ENCODE measurements around the gene TENM4. TPM values are rescaled to one million over a fixed set of nuclear protein-coding genes. Genes with fewer than 3 reads are reported as not detected.

TENM4 gene
- polyA plus RNA-seq, 4 donors = 19.1 to 29.5 (median 22.3) TPM

DNA sequence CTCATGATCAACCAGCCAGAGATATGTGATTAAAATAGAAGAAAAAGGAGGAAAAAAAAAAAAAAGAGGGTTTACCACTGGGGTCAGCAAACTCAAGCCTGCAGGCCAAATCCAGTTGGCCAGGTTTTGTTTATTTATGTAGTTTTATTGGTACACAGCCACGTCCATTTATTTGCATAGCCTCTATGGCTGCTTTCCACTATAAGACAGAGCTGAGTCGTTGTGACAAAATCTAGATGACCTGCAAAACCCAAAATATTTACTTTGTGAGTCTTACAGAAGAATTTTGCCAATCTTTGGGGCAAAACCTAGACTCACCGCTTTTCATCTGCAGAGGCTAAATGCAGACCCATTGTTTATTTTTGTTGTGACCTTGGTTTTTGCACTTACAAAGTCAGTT is 87.1 kb downstream of the TENM4 start:
- DNase-seq (ENCODE audit: low read depth in 4 of 4, low spot score in 2 of 4) = no peak

DNA sequence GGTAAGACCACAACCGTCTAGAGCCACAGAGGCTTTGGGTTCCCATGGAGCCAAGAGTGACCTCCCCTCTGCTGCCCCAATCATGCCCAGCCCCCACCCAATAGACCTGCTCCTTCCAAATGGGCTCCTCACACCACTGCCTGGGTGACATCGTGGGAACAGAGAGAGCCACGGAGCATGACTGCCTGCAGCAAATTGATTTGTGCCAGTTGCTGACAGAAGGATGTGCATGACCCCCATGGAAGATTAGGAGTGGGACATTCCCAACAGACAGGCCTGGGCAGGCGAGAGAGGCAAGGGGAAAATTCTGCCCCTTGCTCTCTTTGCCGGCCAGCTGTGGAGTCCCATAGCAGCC is 88.5 kb downstream of the TENM4 start:
- peak in 1 of 4 donors; percentile 20 for DNase-seq (ENCODE audit: low read depth in 4 of 4, low spot score in 2 of 4)

DNA sequence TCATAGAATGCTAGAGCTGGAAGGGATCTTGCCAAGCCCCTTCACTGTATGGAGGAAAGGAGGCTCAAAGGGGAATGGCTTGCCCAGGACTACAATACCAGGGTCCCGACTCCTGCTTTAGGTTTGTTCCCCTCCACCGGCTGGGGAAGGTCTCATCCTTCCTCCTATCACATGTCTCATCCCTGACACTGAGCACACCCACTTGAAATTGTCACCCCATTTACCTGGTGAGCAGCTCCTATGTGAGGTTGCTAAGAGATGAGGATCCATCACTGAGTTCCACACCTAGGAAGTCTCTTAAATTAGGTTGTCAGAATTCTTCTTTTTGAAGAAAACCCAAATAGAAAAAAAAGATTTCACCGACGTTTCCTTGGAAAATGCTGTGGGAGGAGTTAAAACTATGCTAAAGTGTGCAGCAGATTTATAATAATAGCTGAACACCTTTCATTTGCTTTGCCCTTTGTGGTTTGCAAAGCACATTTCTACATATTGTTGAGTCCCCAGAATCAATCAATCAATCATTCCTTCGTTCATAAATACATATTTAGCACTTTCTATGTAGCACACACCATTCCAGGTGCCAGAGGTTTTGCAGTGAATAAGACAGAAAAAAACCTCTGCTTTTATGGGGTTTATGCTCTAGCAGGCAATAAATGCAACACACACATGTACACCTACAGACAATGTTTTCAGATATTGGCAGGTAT is 91.7 kb downstream of the TENM4 start:
- DNase-seq (ENCODE audit: low read depth in 4 of 4, low spot score in 2 of 4) = no peak

DNA sequence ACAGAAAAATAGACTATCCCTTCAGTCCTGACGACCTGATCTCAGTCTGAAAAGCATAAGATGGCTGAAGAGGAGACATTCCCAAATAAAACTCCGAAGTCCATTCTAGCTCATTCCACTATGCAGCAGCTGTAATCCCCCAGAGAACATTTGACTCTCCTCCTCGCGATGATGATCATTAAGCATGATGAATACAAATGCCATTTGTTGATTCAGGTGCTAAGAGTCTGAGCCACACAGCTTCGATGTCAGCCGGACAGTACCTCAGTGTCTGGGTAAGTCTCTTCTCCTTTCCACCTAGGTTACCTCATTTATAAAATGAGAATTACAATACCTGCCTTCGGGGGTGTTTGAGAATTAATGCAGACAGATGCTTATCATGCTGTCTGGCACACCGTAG is 94.8 kb downstream of the TENM4 start:
- DNase-seq (ENCODE audit: low read depth in 4 of 4, low spot score in 2 of 4) = no peak

DNA sequence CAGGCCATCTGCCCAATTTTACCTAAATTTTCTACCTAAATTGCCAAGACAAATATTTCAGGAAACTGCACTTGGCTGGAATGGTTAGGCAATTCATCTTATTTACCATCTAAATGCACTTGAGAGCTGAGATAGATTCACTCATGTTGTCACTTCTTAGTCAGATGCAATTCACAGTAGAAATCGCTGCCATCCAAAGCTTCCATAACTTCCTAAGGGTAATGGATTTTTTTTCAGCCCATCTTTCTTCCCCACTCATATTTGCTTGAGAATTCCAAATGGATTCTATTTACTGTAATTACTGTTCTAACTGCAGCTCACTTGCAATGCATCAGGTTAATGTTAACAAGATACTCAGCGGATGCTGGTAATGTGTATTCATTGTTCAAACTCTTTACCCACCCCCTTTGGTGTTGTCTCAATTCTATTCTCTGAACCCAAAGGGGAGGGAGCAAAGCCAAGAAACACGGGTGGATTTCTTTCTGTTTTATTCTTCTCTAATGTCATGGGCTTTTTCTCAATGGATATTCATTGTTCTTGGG is 96.0 kb downstream of the TENM4 start:
- no peak for DNase-seq (ENCODE audit: low read depth in 4 of 4, low spot score in 2 of 4)

DNA sequence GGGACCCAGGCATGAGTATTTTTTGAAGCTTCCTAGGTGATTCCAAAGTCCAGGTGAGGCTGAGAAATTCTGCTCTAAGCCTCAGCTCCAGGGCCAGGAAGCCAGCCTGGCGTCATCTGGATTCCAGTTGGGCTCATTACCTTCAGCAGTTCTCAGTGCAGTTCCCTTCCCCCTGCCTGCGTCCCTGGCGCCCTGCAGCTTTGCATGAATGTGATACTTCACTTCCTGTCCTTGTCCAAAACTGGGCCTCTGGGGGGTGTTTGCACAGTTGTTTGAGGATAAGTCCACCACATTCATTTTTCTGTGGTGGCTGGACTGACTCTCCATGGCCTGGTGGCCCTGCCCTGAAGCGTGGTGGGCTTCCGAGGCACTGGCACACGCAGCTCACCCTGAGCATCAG is 98.1 kb downstream of the TENM4 start:
- no peak for DNase-seq (ENCODE audit: low read depth in 4 of 4, low spot score in 2 of 4)

DNA sequence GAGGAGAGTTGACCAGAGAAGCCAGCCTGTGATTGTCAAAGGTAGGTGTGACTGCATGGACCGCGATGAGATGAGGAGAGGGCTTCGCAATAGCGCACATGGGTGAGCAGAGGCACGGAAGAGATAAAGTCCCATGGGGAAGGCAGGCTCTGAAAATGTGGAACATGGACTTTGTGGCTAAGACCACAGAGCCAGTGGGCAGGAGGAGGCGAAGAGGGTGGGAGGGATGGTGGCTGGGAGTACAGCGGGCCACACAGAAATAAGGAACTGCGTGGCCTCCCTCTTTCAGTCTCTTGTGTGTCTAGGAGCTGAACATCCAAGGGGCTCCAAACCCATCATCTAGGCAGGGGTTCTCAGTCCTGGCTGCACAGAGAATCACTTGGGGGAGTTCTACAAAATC is 98.6 kb downstream of the TENM4 start:
- no peak for DNase-seq (ENCODE audit: low read depth in 4 of 4, low spot score in 2 of 4)

DNA sequence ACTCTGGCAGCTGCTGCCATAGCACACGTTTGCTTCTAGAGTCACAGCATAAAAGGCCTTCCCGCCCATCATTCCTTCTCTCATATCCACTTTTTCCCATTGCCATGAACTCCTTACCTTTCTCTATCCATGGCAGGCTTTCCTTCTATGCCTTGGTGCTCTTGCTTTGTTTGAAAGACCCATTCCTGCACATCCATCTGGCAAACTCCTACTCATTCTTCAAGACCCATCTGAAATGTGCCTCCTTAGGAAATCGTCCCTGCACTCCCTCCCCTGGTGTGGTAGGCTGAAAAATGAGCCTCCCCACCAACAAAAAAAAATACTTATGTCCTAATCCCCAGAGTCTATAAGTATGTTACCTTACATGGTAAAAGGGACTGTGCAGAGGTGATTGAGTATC is 100.3 kb downstream of the TENM4 start:
- DNase-seq (ENCODE audit: low read depth in 4 of 4, low spot score in 2 of 4) = no peak

DNA sequence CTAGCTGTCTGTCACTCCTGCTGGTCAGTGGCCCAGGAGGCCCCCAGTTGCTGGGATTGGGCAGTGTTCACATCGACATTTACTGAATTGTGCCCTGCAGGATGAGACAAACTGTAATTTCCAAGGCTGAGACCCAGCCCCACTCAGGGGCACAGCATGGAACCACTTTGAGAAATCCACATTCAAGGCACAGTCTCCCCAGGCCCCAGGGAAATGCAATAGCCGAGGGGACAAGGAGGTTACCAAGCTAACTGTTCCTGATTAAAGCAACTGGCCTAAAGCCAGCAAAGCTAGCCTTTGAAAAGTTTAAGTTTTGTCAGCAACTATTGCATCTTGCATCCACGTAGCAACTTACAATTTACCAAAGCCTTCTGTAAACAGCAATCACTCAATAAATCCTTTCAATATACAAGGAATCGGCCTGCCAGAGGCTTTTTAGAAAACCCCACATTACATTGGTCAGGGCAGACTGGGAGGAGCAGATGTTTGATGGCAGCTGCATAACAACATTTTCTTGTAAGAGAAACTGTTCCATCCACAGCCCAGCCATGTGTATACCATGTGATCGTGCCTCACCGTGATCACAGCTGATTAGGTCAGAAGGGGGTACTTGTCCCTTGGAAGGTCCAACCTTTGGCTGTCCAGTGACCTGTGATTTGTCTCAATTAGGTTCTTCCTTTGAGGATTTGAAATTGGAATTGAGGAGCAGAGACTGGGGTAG is 103.9 kb downstream of the TENM4 start:
- no peak for DNase-seq (ENCODE audit: low read depth in 4 of 4, low spot score in 2 of 4)

DNA sequence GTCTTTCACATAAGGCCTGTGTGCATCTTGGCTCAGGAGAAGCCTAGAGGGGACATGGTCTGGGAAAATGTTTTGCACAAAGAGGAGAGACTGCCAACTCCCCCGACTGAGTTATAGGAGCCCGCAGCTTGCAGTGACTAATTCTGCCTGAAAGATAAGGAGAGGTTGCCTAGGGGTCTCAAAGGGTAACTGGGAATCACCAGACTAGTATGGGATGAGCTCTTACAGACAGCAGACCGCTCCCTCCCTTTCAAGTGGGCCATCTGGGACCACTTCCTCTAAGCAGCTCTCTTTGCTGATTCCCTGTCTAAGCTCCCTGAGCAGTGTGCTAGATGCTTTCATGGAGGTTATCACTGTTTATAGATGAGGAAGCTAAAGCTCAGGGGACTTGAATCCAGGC is 105.1 kb downstream of the TENM4 start:
- DNase-seq (ENCODE audit: low read depth in 4 of 4, low spot score in 2 of 4) = no peak

DNA sequence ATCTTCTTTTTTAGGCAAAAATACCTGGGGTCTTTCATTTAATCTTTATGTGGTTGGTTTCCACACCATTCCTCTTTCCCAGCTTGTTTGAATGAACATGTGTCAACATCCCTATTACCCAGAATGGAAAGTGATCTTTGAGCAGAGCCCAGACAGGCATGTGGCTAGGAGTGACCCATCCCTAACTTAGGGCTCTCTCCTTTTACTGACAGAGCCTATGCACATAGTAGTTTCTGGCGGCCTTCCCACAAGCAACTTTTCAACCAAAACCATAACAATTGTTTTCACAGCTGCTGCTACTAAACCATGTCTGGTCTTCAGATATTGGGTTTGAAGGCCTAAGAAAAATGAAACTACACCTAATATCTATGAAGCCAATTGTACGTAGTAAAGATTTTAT is 107.5 kb downstream of the TENM4 start:
- DNase-seq (ENCODE audit: low read depth in 4 of 4, low spot score in 2 of 4) = no peak

DNA sequence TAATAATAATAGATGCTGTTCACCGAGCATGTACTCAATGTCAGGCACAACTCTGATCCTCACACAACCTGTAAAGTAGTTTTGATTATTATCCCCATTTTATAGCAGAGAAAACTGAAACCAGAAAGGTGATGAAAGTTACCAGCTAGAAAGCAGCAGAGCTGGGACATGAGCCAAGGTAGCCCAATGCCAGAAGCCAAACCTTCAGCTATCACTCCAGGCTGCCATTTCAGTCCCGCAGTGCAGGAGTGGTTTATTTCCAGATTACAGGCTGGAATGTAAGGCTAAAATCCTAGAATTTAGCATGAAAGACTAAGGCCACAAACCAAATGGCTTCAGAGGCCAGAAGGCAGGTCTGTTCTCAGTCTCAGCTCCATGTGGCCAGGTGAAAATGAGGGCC is 108.8 kb downstream of the TENM4 start:
- no peak for DNase-seq (ENCODE audit: low read depth in 4 of 4, low spot score in 2 of 4)

DNA sequence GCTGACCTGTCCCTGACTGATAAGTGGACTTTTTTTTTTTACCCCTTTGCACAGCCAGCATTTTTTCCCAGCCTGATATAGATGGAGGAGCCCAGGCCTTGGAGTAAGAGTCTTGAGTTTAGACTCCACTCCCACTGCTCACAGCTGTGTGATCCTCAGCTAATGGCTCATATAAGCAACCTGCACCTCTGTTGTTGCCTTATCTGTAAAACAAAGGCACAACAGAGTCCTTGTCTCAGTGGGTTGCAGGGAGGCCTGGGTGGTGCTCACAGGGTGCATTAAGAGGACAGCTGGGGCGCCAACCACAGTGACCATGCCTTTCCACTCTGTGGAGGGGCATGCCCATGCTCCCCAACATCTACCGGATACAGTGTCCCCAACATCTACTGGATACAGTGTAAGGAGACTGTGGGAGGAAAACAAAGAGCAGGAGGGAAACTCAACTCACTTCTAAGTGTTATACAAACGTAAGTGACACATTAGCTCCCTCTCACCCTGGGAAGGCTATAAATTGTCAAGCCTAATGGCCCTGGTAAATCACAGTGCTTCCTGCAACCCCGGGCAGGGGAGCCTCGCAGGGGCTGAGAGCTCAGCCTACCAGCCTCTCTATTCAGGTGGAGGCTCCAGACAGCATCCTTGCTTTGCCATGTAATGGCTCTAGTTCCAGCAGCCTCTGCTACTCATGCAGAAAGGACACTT is 109.5 kb downstream of the TENM4 start:
- peak; percentile 41 to 58 (median 52) for DNase-seq (ENCODE audit: low read depth in 4 of 4, low spot score in 2 of 4)

DNA sequence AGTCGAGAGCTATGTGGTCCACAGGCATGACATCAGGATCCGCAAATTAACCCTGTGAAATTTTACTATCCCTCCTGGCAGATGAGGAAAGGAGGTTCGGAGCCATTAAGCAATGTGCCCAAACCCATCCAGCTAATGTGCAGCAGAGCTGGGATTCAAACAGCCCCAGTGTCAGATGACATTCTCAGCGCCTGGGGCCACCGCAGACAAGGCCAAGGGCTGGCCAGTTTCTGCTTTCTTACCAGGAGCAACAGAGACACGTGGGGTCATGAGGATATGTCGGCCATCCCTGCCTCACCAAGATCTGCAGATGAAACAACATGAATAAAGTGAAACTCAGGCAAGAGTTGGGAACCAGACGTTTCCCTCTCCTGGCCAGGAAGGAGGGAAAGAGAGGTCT is 110.2 kb downstream of the TENM4 start:
- peak in 1 of 4 donors; percentile 19 for DNase-seq (ENCODE audit: low read depth in 4 of 4, low spot score in 2 of 4)

DNA sequence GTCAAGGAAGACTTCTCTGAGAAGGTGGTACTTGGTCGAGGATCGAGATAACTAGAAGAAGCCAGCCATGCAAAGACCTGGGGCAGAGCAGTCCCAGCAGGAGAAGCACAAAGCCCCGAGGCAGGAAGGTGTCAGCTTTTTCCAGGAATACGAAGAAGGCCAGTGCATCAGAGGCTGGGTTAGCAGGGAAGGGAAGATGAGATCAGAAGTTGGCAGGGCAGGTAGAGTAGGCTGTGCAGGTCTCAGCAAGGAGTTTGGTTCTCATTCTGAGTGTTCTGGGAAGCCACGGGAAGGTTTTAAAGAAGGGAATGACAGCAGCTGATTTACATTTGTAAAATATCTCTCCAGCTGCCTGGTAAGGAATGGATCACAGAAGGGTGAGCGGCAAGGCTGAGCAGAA is 111.3 kb downstream of the TENM4 start:
- no peak for DNase-seq (ENCODE audit: low read depth in 4 of 4, low spot score in 2 of 4)

DNA sequence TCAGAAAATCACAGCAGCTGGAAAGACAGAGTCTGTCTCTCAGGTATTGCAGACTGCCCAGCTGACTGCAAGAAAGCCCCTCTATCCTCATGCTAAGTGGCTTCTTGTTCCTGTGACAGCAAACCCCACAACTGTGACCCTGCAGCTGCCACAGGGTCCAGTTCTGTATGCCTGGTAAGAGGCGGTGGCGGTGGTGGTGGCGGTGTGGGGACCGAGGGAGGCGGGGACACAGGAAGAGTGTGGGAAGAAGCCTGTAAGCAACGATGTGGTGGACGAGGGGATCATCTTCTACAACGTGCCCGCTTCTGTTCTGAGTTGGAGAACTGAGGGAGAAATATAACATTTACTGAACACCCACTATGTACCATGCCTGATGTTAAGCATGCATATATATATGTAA is 112.4 kb downstream of the TENM4 start:
- no peak for DNase-seq (ENCODE audit: low read depth in 4 of 4, low spot score in 2 of 4)

DNA sequence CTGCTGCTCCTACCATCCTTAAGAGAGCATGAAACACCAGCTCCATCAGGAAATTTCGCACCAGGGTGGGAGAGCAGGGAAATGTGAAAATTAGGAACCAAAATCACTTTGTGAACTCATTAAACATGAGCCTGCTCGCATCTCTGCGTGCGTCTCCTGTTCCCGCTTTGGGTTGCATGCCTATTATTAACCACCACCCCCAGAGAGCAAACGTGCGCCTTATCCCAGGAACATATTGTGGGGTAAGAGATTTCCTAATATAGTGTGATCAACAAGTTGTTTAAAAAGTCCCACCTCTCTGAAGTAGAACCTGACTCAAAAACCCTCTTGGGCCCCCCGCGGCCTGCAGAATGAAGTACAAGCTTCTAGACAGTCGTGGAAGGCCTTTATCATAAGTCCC is 115.0 kb downstream of the TENM4 start:
- DNase-seq (ENCODE audit: low read depth in 4 of 4, low spot score in 2 of 4) = no peak

DNA sequence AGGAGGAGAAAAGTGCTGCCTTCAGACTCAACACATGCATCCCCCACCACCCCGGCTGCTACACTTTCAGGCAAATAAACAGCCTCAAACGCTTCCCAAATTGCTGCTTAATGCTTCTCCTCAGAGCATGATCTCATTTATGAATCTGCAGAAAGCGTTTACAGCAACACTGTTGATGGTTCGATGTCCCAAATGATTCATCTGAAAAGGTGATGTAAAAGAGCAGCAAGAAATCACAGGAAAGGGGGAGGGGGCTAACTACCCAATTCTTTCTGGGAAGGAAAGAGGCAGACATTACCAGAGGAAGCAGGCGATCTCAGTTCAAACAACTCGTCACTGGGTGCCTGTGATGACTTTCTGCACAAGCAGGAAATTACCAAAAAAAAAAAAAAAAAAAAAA is 119.6 kb downstream of the TENM4 start:
- no peak for DNase-seq (ENCODE audit: low read depth in 4 of 4, low spot score in 2 of 4)

DNA sequence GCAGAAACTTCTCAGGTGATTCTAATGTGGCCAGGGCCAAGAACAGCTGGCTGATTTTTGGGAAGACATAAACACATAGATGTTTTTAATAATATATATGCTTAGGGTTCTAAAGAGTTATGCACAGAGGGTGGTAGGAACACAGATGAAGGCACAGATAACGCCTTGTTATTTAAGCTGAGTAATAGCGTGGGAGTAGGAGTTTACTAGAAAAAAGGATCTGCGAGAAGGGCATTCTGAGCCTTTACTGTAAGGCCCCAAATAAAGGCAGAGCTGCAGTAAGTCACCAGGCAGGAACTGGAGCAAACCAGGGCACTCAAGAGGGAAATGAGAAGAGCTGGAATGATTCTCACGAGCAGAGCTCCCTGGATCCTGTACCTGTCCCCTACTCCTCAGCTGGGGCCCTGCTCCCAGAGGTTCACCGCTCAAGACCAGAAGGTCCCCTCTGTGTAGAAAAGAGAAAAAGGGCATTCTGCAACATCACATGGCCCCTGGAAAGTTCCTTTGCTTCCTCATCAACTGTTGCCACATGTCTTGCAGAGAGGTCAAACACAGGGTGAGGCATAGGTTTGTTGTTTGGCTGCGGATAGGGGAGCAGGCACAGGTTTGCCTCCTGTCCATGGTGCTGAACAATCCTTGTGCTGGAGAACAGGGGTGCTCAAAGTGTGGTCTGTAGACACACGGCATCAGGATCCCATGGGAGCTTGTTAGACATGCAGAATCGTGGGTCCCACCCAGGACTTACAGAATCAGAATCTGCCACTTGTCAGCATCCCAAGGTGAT is 125.7 kb downstream of the TENM4 start:
- peak in 2 of 4 donors; percentile 23 to 45 for DNase-seq (ENCODE audit: low read depth in 4 of 4, low spot score in 2 of 4)

DNA sequence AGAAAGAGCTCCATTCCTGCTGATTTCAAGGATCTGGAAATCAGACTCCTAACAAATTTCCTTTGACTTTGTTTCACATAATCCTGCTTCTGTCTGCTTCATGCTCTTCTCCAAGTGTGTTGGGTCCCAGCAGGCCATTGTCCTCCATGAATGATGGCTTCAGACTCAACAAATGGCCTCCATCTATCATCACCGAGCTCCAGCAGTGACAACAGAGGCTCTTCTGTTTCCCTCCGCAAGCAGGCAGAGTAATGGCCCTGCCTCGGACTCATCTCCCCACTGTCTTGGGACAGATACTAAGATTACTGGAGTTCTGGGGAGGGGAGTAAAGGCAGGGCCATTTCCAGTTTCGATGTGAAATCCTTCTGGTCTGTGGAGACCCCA is 127.3 kb downstream of the TENM4 start:
- DNase-seq (ENCODE audit: low read depth in 4 of 4, low spot score in 2 of 4) = no peak
